Calu3 (cell line): ENCODE results near the gene IGSF9. TPM values are rescaled to one million over a fixed set of nuclear protein-coding genes. Genes with fewer than 3 reads are reported as not detected.

Source experiments
- BruUV-seq: library from RNA; stranded (reverse); fragments of 400-500 nt; replicated peaks from 2 replicates; lab custom pipeline; 2021; lab: Mats Ljungman, UMichigan
- CTCF ChIA-PET: fragments of 300-600 bp; sonication (Branson Sonifier 250); formaldehyde crosslinking; loops from one replicate; lab custom pipeline; 2022; ENCODE audit warnings: antibody characterized with exemption; lab: Charles Lee
- DNase-seq: peaks from one replicate; pipeline ENCODE4 v3.0.0; 2022
- H3K27ac Mint-ChIP-seq: one replicate; pipeline ENCODE4 v1.8.0; 2022; ENCODE audit warnings: mixed read lengths; ENCODE audit not compliant: unreplicated experiment
- H3K27me3 Mint-ChIP-seq: one replicate; pipeline ENCODE4 v1.8.0; 2022; ENCODE audit warnings: mixed read lengths; ENCODE audit not compliant: unreplicated experiment
- H3K36me3 Mint-ChIP-seq: one replicate; pipeline ENCODE4 v1.8.0; 2022; ENCODE audit warnings: mild to moderate bottlenecking, moderate library complexity, mixed read lengths; ENCODE audit not compliant: insufficient read depth, unreplicated experiment
- H3K4me1 Mint-ChIP-seq: one replicate; pipeline ENCODE4 v1.8.0; 2022; ENCODE audit warnings: mild to moderate bottlenecking, low read depth, mixed read lengths; ENCODE audit not compliant: unreplicated experiment
- H3K4me3 Mint-ChIP-seq: one replicate; pipeline ENCODE4 v1.8.0; 2022; ENCODE audit warnings: mild to moderate bottlenecking, low read depth, moderate library complexity, mixed read lengths; ENCODE audit not compliant: unreplicated experiment
- H3K9me3 Mint-ChIP-seq: one replicate; pipeline ENCODE4 v1.8.0; 2022; ENCODE audit warnings: low read depth, mixed read lengths; ENCODE audit not compliant: unreplicated experiment
- CTCF ChIP-seq: fragments of 200-600 bp; IDR thresholded peaks from one replicate; pipeline ENCODE4 v1.8.0; 2022; ENCODE audit warnings: antibody characterized with exemption; ENCODE audit not compliant: unreplicated experiment
- intact Hi-C: fragments of 100-400 bp; cut with micrococcal nuclease; formaldehyde crosslinking; loops from one replicate; pipeline ENCODE4 v1.10.0; 2022; ENCODE audit not compliant: unreplicated experiment
- total RNA-seq: library from RNA; stranded (reverse); gene quantifications from 2 replicates; pipeline ENCODE4 v1.2.3, GENCODE V29; 2022

Gene IGSF9
- total RNA-seq, 1 experiment from 2014 or later, result 7.6 TPM

GRCh38 chr1:159923203-159924024, 22.0 kb downstream of the IGSF9 start:
- H3K4me1 Mint-ChIP-seq, result peaks cover 52% of the 10 kb centered on the region
- no peak for TF ChIP-seq CTCF
- peak; percentile 90 for DNase-seq
- peak overlapping the region; percentile 97 for H3K27ac Mint-ChIP-seq
- H3K36me3 Mint-ChIP-seq, result peaks cover 79% of the 10 kb centered on the region
- BruUV-seq, result TSS peak; percentile 22
- CTCF ChIA-PET, result interaction anchor here (0.6 to 6.6 kb wide), 11 partner anchors 8 to 125 kb away, joined by 3 to 42 read pairs (median 5); partner anchors contain the start of genes CFAP45 and IGSF9
- intact Hi-C loops, result loop anchor here (1.0 kb wide), 2 partner anchors 9 to 23 kb away; partner anchors contain the start of gene CFAP45
- peak overlapping the region; percentile 83 for H3K4me3 Mint-ChIP-seq
- H3K9me3 Mint-ChIP-seq, result no peaks in the 10 kb centered on the region
- no peaks in the 10 kb centered on the region for H3K27me3 Mint-ChIP-seq

GRCh38 chr1:159922511-159923202, 22.8 kb downstream of the IGSF9 start:
- Mint-ChIP-seq H3K27ac (peak overlapping the region; percentile 97), H3K9me3 (no peaks in the 10 kb centered on the region), H3K4me3 (peak overlapping the region; percentile 83), H3K4me1 (peaks cover 60% of the 10 kb centered on the region), H3K27me3 (no peaks in the 10 kb centered on the region), H3K36me3 (peaks cover 87% of the 10 kb centered on the region)
- DNase-seq, result peak; percentile 58
- TF ChIP-seq CTCF, result no peak
- BruUV-seq, result no TSS peak
- CTCF ChIA-PET, result interaction anchor here (0.8 to 6.6 kb wide), 8 partner anchors 9 to 84 kb away, joined by 3 to 42 read pairs (median 6); partner anchors contain the start of genes CFAP45 and IGSF9
- intact Hi-C loops, result loop anchor here (1.0 kb wide), 2 partner anchors 8 to 22 kb away; partner anchors contain the start of gene CFAP45

- H3K4me1 Mint-ChIP-seq, result peaks cover 66% of the 10 kb centered on the region
- no peak for TF ChIP-seq CTCF
- H3K9me3 Mint-ChIP-seq, result no peaks in the 10 kb centered on the region
- H3K27ac Mint-ChIP-seq, result peak overlapping the region; percentile 97
- H3K36me3 Mint-ChIP-seq, result peaks cover 90% of the 10 kb centered on the region
- peak overlapping the region; percentile 83 for H3K4me3 Mint-ChIP-seq
- DNase-seq, result peak; percentile 31
- no peaks in the 10 kb centered on the region for H3K27me3 Mint-ChIP-seq
- intact Hi-C loops, result no loop called here
- CTCF ChIA-PET, result interaction anchor here (0.6 to 6.6 kb wide), 6 partner anchors 8 to 86 kb away, joined by 3 to 42 read pairs (median 4); partner anchors contain the start of genes CFAP45 and IGSF9
- BruUV-seq, result TSS peak; percentile 1
Observed at GRCh38 chr1:159921700-159922504, 23.5 kb downstream of the IGSF9 start.

- H3K4me3 Mint-ChIP-seq, result peak overlapping the region; percentile 83
- H3K36me3 Mint-ChIP-seq, result peaks cover 92% of the 10 kb centered on the region
- H3K27ac Mint-ChIP-seq, result peak overlapping the region; percentile 81
- TF ChIP-seq CTCF, result no peak
- CTCF ChIA-PET, result interaction anchor here (0.9 to 6.6 kb wide), 2 partner anchors 25 to 28 kb away, joined by 3 to 42 read pairs; partner anchors contain the start of gene IGSF9
- intact Hi-C loops, result no loop called here
- DNase-seq, result no peak
- H3K27me3 Mint-ChIP-seq, result no peaks in the 10 kb centered on the region
- H3K4me1 Mint-ChIP-seq, result peaks cover 67% of the 10 kb centered on the region
- BruUV-seq, result no TSS peak
- no peaks in the 10 kb centered on the region for H3K9me3 Mint-ChIP-seq
Observed at GRCh38 chr1:159921251-159921650, 24.2 kb downstream of the IGSF9 start.
